ENCODE measurements around the gene SMOC2.

- TF ChIP-seq CTCF (IDR thresholded peaks at IDR 0.05) (no peak), POLR2AphosphoS5 (IDR thresholded peaks at IDR 0.05; ENCODE audit: low read depth, low read length) (no peak), RXRA (IDR thresholded peaks at IDR 0.05; ENCODE audit: borderline replicate concordance, low read depth) (no peak), PBX3 (IDR thresholded peaks at IDR 0.05) (no peak), ZBTB33 (IDR thresholded peaks at IDR 0.05; ENCODE audit: borderline replicate concordance, low read depth) (no peak)
- TF ChIP-seq, protein P1, sequence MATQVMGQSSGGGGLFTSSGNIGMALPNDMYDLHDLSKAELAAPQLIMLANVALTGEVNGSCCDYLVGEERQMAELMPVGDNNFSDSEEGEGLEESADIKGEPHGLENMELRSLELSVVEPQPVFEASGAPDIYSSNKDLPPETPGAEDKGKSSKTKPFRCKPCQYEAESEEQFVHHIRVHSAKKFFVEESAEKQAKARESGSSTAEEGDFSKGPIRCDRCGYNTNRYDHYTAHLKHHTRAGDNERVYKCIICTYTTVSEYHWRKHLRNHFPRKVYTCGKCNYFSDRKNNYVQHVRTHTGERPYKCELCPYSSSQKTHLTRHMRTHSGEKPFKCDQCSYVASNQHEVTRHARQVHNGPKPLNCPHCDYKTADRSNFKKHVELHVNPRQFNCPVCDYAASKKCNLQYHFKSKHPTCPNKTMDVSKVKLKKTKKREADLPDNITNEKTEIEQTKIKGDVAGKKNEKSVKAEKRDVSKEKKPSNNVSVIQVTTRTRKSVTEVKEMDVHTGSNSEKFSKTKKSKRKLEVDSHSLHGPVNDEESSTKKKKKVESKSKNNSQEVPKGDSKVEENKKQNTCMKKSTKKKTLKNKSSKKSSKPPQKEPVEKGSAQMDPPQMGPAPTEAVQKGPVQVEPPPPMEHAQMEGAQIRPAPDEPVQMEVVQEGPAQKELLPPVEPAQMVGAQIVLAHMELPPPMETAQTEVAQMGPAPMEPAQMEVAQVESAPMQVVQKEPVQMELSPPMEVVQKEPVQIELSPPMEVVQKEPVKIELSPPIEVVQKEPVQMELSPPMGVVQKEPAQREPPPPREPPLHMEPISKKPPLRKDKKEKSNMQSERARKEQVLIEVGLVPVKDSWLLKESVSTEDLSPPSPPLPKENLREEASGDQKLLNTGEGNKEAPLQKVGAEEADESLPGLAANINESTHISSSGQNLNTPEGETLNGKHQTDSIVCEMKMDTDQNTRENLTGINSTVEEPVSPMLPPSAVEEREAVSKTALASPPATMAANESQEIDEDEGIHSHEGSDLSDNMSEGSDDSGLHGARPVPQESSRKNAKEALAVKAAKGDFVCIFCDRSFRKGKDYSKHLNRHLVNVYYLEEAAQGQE (IDR thresholded peaks at IDR 0.05; ENCODE audit: low read depth, low read length), result no peak
- TF ChIP-seq, protein P2, sequence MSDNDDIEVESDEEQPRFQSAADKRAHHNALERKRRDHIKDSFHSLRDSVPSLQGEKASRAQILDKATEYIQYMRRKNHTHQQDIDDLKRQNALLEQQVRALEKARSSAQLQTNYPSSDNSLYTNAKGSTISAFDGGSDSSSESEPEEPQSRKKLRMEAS (IDR thresholded peaks at IDR 0.05; ENCODE audit: low read depth), result no peak
Measured at GRCh38 chr6:168626046-168626602, 185.1 kb downstream of the SMOC2 start.
